GM12801 (cell line): ENCODE data around the gene ABHD6.

Experiments
- TF ChIP-seq, protein P1 (sequence below): IDR thresholded peaks from one replicate; pipeline ENCODE4 v1.5.1; 2011; ENCODE audit warnings: control low read depth; ENCODE audit not compliant: insufficient read length; ENCODE audit errors: extremely low read depth

The ABHD6 gene

DNA sequence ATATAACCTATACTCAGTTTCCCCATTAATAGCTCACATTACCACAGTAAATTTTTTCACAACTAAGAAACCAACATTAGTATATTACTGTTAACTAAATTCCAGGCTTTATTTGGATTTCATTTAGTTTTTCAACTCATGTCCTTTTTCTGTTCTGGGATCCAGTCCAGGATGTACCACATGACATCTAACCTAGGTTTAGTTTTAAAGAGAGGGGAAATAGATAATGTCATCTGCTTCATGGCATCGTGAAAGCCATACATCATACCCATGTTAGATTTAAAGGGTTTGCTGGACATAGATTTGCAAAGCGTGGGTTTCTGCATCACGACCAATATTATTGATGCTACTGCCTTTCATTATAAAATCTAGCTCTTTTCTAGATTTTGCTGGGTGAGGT lies 35.3 kb downstream of the ABHD6 start:
- TF ChIP-seq, protein P1, sequence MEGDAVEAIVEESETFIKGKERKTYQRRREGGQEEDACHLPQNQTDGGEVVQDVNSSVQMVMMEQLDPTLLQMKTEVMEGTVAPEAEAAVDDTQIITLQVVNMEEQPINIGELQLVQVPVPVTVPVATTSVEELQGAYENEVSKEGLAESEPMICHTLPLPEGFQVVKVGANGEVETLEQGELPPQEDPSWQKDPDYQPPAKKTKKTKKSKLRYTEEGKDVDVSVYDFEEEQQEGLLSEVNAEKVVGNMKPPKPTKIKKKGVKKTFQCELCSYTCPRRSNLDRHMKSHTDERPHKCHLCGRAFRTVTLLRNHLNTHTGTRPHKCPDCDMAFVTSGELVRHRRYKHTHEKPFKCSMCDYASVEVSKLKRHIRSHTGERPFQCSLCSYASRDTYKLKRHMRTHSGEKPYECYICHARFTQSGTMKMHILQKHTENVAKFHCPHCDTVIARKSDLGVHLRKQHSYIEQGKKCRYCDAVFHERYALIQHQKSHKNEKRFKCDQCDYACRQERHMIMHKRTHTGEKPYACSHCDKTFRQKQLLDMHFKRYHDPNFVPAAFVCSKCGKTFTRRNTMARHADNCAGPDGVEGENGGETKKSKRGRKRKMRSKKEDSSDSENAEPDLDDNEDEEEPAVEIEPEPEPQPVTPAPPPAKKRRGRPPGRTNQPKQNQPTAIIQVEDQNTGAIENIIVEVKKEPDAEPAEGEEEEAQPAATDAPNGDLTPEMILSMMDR = no peak

DNA sequence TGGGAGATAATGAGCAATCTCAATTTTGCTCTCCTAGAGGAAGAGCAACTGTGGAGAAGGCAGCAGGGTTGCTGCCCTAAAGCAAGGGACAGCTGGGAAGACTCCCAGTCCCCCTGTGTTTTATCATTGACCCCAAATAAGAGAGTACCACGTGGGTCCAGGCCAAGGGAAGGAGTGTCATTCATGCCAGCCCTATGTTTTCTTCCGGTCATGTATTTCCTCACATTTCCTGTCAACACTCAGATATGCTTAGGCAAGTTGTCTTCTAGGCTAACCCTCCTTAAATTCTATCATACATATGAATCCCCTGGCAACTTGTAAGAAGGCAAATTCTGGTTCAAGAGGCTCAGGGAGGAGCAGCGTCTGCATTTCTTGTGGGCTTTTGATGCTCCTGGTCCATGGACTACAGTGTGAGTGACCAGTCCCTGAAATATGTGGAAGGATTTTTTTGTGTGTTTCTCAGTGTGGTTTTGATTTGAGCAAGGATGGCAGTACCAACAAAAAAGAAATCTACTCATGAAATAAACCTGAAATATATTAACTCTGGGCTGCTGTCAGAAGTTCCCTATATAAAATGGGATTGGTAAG lies 36.5 kb downstream of the ABHD6 start:
- TF ChIP-seq, protein P1 = no peak

DNA sequence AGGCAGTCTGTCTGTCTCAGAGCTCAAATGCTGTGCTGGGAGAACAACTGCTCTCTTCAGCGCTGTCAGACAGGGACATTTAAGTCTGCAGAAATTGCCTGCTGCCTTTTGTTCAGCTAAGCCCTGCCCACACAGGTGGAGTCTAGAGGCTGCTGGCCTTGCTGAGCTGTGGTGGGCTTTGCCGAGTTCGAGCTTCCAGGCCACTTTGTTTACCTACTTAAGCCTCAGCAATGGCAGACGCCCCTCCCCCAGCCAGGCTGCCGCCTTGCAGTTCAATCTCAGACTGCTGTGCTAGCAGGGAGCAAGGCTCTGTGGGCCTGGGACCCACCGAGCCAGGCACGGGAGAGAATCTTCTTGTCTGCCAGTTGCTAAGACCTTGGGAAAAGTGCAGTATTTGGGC lies 43.5 kb downstream of the ABHD6 start:
- TF ChIP-seq, protein P1 = no peak

DNA sequence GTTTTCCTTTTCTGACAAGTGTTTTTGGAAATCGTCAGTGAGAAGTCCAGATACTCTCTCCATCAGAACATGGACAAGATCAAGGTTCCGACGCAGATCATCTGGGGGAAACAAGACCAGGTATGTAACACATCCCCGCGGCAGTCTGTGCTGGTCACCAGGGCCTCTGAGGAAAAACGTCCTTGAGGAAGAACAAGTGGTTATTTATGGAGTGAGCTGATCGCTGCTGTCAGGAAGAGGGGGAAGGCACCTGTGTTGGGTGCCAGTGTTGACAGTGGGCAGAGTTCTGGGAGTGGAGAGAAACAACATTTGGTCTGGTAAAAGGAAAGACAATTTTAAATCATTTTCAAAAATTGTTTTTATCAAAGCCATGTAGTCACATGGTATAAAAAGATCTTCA lies 47.7 kb downstream of the ABHD6 start:
- TF ChIP-seq, protein P1 = no peak

DNA sequence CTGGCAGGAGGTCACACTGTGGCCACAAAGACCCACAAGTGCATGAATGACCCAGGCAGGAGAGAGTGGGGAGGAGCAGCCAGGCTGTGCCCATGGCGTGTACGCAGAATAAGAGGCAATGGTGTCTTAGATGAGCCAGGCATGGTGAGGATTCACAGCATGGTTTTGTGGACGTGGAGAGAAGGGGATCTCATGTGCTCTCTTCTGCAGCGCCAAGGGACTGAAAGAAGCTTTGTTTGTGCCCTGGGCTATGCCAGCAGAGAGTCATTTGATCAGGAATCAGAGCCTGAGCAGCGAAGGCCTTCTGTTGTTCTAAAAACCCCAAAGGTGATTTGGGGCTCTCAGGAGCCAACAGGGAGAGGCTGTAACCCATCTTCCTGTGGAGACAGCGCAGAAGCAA lies 49.8 kb downstream of the ABHD6 start:
- TF ChIP-seq, protein P1 = no peak

DNA sequence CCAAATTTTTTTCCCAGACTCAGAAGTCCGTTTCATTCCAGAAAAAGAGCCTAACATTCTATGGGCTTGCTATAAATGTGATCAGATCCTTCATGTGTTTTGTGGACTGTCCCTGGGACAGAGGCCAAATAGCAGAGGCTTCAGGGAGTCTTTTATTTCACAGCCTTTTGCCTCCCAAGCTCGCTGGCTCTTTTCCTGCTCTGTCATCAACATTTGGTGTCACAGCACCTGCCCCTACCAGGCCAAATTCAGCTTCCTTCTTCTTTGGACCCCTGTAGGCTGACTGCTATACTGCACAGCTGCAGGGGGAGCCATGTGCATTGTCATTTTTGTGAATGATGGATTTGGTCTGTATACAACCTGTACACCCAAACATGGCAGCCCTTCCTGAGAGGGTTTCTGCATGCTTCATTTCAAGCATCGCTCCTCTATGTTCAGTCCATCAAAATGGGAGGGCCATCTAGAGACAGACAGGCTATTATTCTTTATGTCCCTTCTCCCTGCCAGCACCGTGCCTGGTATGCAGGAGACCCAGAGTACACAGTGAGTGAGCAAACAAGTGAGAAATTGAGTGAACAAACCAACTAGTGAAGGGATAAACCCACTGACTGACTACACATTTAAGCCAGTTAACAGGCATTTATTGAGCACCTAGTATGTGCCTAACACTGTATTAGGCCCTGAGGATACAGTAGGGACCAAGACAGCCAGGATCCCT lies 50.6 kb downstream of the ABHD6 start:
- TF ChIP-seq, protein P1 = no peak

DNA sequence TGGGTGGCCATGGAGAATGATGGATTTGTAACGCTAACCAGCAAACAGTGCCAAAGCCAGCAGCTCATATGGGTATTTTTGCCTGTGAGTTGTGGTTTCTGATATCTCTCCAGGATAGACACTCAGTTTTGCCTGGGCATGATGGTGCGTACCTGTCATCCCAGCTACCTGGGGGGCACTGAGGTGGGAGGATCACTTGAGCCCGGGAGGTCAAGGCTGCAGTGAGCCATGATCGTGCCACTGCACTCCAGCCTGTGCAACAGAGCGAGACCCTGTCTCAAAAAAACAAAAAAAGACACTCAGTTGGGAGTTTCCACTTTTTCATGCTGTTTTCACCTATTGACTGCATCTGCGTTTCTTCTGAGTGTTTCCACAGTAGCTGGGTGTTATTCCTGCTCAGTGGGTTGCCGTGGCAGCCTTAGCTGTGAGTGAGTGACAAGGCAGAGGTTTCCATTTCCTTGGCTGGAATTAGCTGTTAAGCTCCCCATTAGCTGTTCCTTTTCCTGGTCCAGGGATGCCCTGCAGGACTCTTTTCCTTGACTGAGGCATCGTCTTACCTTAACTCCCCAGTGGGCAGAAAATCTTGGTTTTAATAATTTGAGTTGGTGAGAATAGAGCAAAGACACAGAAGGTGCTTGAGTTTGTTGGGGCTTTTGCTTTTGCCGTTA lies 54.2 kb downstream of the ABHD6 start:
- TF ChIP-seq, protein P1 = no peak
